ENCODE data around the gene RHOD. TPM values are rescaled to one million over a fixed set of nuclear protein-coding genes. Genes with fewer than 3 reads are reported as not detected.

Gene RHOD
- total and polyA plus RNA-seq, 10 of the 15 experiments (the other 5 are each of a cell fraction or from before 2014, with no cell fraction given), result 0.15 to 2.6 (median 1.9) TPM; not detected in 2

- TF ChIP-seq MTA2 (IDR thresholded peaks at IDR 0.05; ENCODE audit: low read depth), result no peak
- 0 out of 6 replicates have a peak, but pooled peaks of 1 of the 3 experiments have one; percentile 10 for TF ChIP-seq CTCF (IDR thresholded peaks at IDR 0.05 in 2 of 3, conservative IDR thresholded peaks at IDR 0.05 in 1 of 3; ENCODE audit: control insufficient read depth in 2 of 3, extremely low read depth in 1 of 3, insufficient read depth in 1 of 3, low read depth in 3 of 3, low read length in 3 of 3)
- intact Hi-C loops (cut with micrococcal nuclease; ENCODE audit: unreplicated experiment) (no loop called here), in situ Hi-C loops (cut with MboI) (no loop called here)
- DNase-seq (ENCODE audit: low read depth, low spot score) (no peak), ATAC-seq (no peak), FAIRE-seq (no peak)
- Histone ChIP-seq H3K4me1 (ENCODE audit: control insufficient read depth, insufficient read depth, low read length) (peaks cover 18% of the 10 kb centered on the region), H3K36me3 (ENCODE audit: control insufficient read depth in 2 of 2, insufficient read depth in 2 of 2, low read length in 1 of 2) (no peaks in the 10 kb centered on the region), H3K79me2 (ENCODE audit: control insufficient read depth, insufficient read depth, low read length) (no peaks in the 10 kb centered on the region), H3K9me3 (replicated peaks; ENCODE audit: control insufficient read depth, insufficient read depth, low read length) (no peaks in the 10 kb centered on the region), H3K27ac (ENCODE audit: control insufficient read depth, insufficient read depth) (no peak overlapping the region), H3K9ac (ENCODE audit: control insufficient read depth, insufficient read depth, low read length) (no peak overlapping the region), H3K4me3 (no peak overlapping the region), H3K4me2 (ENCODE audit: control insufficient read depth, insufficient read depth) (no peak overlapping the region), H3K27me3 (replicated peaks in 1 of 2; ENCODE audit: control insufficient read depth in 2 of 2, insufficient read depth in 2 of 2, low read length in 1 of 2) (no peaks in the 10 kb centered on the region), H4K20me1 (ENCODE audit: control insufficient read depth, insufficient read depth) (no peaks in the 10 kb centered on the region), H2AFZ (ENCODE audit: control insufficient read depth, low read depth, low read length) (no peak overlapping the region)
- CTCF ChIA-PET, result no interaction called here
- no TSS peak for BruUV-seq (replicated peaks)
- WGBS (ENCODE audit: insufficient coverage, insufficient replicate concordance, low lambda C conversion rate, missing lambda C conversion rate), result 67% methylated on average over 3 of the region's 3 CpGs
- POLR2A ChIA-PET, result no interaction called here
- RAD21 ChIA-PET (ENCODE audit: unreplicated experiment), result no interaction called here
- SMC1A ChIA-PET (ENCODE audit: uncharacterized antibody, unreplicated experiment), result no interaction called here
Measured at GRCh38 chr11:67050139-67050538, 6.5 kb upstream of the RHOD start.

GRCh38 chr11:67051180-67051893, 5.3 kb upstream of the RHOD start:
- WGBS (ENCODE audit: insufficient coverage, insufficient replicate concordance, low lambda C conversion rate, missing lambda C conversion rate), result 62% methylated on average over 9 of the region's 9 CpGs
- POLR2A ChIA-PET, result interaction anchor here (0.6 kb wide), 1 partner anchor 480 kb away, joined by 4 read pairs; no protein-coding TSS in a partner anchor
- TF ChIP-seq DPF2 (IDR thresholded peaks at IDR 0.05) (no peak), ATF3 (IDR thresholded peaks at IDR 0.05; ENCODE audit: borderline replicate concordance, extremely low read depth, low read depth, low read length) (no peak), IRF5 (IDR thresholded peaks at IDR 0.05; ENCODE audit: borderline replicate concordance) (no peak), REST (IDR thresholded peaks at IDR 0.05; ENCODE audit: low read depth, low read length) (no peak), KDM1A (IDR thresholded peaks at IDR 0.05; ENCODE audit: borderline replicate concordance) (no peak), EED (IDR thresholded peaks at IDR 0.05; ENCODE audit: low read depth) (no peak)

More at GRCh38 chr11:67051180-67051893, 5.3 kb upstream of the RHOD start:
- intact Hi-C loops (cut with micrococcal nuclease; ENCODE audit: unreplicated experiment), result no loop called here
- Histone ChIP-seq H3K27ac (ENCODE audit: control insufficient read depth, insufficient read depth) (no peak overlapping the region), H2AFZ (ENCODE audit: control insufficient read depth, low read depth, low read length) (no peak overlapping the region), H3K4me3 (no peak overlapping the region), H3K9me3 (replicated peaks; ENCODE audit: control insufficient read depth, insufficient read depth, low read length) (no peaks in the 10 kb centered on the region), H4K20me1 (ENCODE audit: control insufficient read depth, insufficient read depth) (no peaks in the 10 kb centered on the region), H3K27me3 (replicated peaks in 1 of 2; ENCODE audit: control insufficient read depth in 2 of 2, insufficient read depth in 2 of 2, low read length in 1 of 2) (no peaks in the 10 kb centered on the region), H3K36me3 (ENCODE audit: control insufficient read depth in 2 of 2, insufficient read depth in 2 of 2, low read length in 1 of 2) (no peaks in the 10 kb centered on the region), H3K79me2 (ENCODE audit: control insufficient read depth, insufficient read depth, low read length) (no peaks in the 10 kb centered on the region), H3K9ac (ENCODE audit: control insufficient read depth, insufficient read depth, low read length) (no peak overlapping the region), H3K4me2 (ENCODE audit: control insufficient read depth, insufficient read depth) (no peak overlapping the region), H3K4me1 (ENCODE audit: control insufficient read depth, insufficient read depth, low read length) (peaks cover 15% of the 10 kb centered on the region)
- FAIRE-seq (no peak), DNase-seq (ENCODE audit: low read depth, low spot score) (no peak), ATAC-seq (no peak)
- in situ Hi-C loops (cut with MboI), result no loop called here
- SMC1A ChIA-PET (ENCODE audit: uncharacterized antibody, unreplicated experiment), result interaction anchor here (0.8 to 1.1 kb wide), 3 partner anchors 70 to 266 kb away, joined by 3 read pairs; no protein-coding TSS in a partner anchor
- RAD21 ChIA-PET (ENCODE audit: unreplicated experiment), result interaction anchor here (0.9 kb wide), 1 partner anchor 71 kb away, joined by 3 read pairs; no protein-coding TSS in a partner anchor
- BruUV-seq (replicated peaks), result no TSS peak
- CTCF ChIA-PET, result interaction anchor here (1.1 to 5.9 kb wide), 3 partner anchors 11 to 30 kb away, joined by 4 to 55 read pairs (median 4); no protein-coding TSS in a partner anchor
